ENCODE data around the gene GHRHR.

- TF ChIP-seq POLR2A (IDR thresholded peaks at IDR 0.05; ENCODE audit: low read length) (no peak), GATA1 (IDR thresholded peaks at IDR 0.05; ENCODE audit: low read depth, low read length) (no peak)
Observed at GRCh38 chr7:30979027-30979426, 15.3 kb downstream of the GHRHR start.

Measured in erythroblast (primary cell).